ENCODE data around the gene CBX2. TPM values are rescaled to one million over a fixed set of nuclear protein-coding genes. Genes with fewer than 3 reads are reported as not detected.

The CBX2 gene
- total RNA-seq, 1 donor from 2014 or later: 5.7 TPM

- peaks cover 49 to 52% (median 50%) of the 10 kb centered on the region in 3 donors for H3K27me3 ChIP-seq (ENCODE audit: control insufficient read depth in 3 of 3, insufficient read depth in 3 of 3, low read length in 3 of 3)
- H3K36me3 ChIP-seq (ENCODE audit: control insufficient read depth in 3 of 3, insufficient read depth in 3 of 3, low read length in 3 of 3): no peaks in the 10 kb centered on the region
- no peak overlapping the region for H3K4me3 ChIP-seq (ENCODE audit: low read length in 3 of 3)
- H3K4me1 ChIP-seq (ENCODE audit: control insufficient read depth in 3 of 3, insufficient read depth in 3 of 3, low read length in 3 of 3): peaks cover 2 to 6% (median 5%) of the 10 kb centered on the region in 3 donors
- no peaks in the 10 kb centered on the region for H3K9me3 ChIP-seq (ENCODE audit: control insufficient read depth in 3 of 3, low read length in 3 of 3)
- H3K9ac ChIP-seq (ENCODE audit: low read depth in 1 of 3, low read length in 3 of 3): no peak overlapping the region
- H3K27ac ChIP-seq (ENCODE audit: low read depth, low read length): no peak overlapping the region
Measured at GRCh38 chr17:79819534-79820276, 41.8 kb downstream of the CBX2 start.

GRCh38 chr17:79820959-79821330 lies 43.0 kb downstream of the CBX2 start:
- Histone ChIP-seq H3K9ac (ENCODE audit: low read depth in 1 of 3, low read length in 3 of 3) (no peak overlapping the region), H3K27me3 (ENCODE audit: control insufficient read depth in 3 of 3, insufficient read depth in 3 of 3, low read length in 3 of 3) (peaks cover 41 to 49% (median 46%) of the 10 kb centered on the region in 3 donors), H3K4me3 (ENCODE audit: low read length in 3 of 3) (no peak overlapping the region), H3K36me3 (ENCODE audit: control insufficient read depth in 3 of 3, insufficient read depth in 3 of 3, low read length in 3 of 3) (no peaks in the 10 kb centered on the region), H3K4me1 (ENCODE audit: control insufficient read depth in 3 of 3, insufficient read depth in 3 of 3, low read length in 3 of 3) (no peaks in the 10 kb centered on the region), H3K9me3 (ENCODE audit: control insufficient read depth in 3 of 3, low read length in 3 of 3) (no peaks in the 10 kb centered on the region), H3K27ac (ENCODE audit: low read depth, low read length) (no peak overlapping the region)

GRCh38 chr17:79821331-79822095 lies 43.6 kb downstream of the CBX2 start:
- H3K4me1 ChIP-seq (ENCODE audit: control insufficient read depth in 3 of 3, insufficient read depth in 3 of 3, low read length in 3 of 3): no peaks in the 10 kb centered on the region
- no peak overlapping the region for H3K4me3 ChIP-seq (ENCODE audit: low read length in 3 of 3)
- H3K9ac ChIP-seq (ENCODE audit: low read depth in 1 of 3, low read length in 3 of 3): no peak overlapping the region
- H3K9me3 ChIP-seq (ENCODE audit: control insufficient read depth in 3 of 3, low read length in 3 of 3): no peaks in the 10 kb centered on the region
- peaks cover 39 to 49% (median 44%) of the 10 kb centered on the region in 3 donors for H3K27me3 ChIP-seq (ENCODE audit: control insufficient read depth in 3 of 3, insufficient read depth in 3 of 3, low read length in 3 of 3)
- no peaks in the 10 kb centered on the region for H3K36me3 ChIP-seq (ENCODE audit: control insufficient read depth in 3 of 3, insufficient read depth in 3 of 3, low read length in 3 of 3)
- no peak overlapping the region for H3K27ac ChIP-seq (ENCODE audit: low read depth, low read length)

GRCh38 chr17:79822583-79823124 lies 44.7 kb downstream of the CBX2 start:
- Histone ChIP-seq H3K4me1 (ENCODE audit: control insufficient read depth in 3 of 3, insufficient read depth in 3 of 3, low read length in 3 of 3) (no peaks in the 10 kb centered on the region), H3K27me3 (ENCODE audit: control insufficient read depth in 3 of 3, insufficient read depth in 3 of 3, low read length in 3 of 3) (peaks cover 38 to 46% (median 44%) of the 10 kb centered on the region in 3 donors), H3K36me3 (ENCODE audit: control insufficient read depth in 3 of 3, insufficient read depth in 3 of 3, low read length in 3 of 3) (no peaks in the 10 kb centered on the region), H3K4me3 (ENCODE audit: low read length in 3 of 3) (no peak overlapping the region), H3K9me3 (ENCODE audit: control insufficient read depth in 3 of 3, low read length in 3 of 3) (no peaks in the 10 kb centered on the region), H3K9ac (ENCODE audit: low read depth in 1 of 3, low read length in 3 of 3) (no peak overlapping the region), H3K27ac (ENCODE audit: low read depth, low read length) (no peak overlapping the region)

GRCh38 chr17:79824234-79824633 lies 46.3 kb downstream of the CBX2 start:
- H3K9me3 ChIP-seq (ENCODE audit: control insufficient read depth in 3 of 3, low read length in 3 of 3): no peaks in the 10 kb centered on the region
- H3K4me1 ChIP-seq (ENCODE audit: control insufficient read depth in 3 of 3, insufficient read depth in 3 of 3, low read length in 3 of 3): peaks cover 0 to 2% (median 0%) of the 10 kb centered on the region in 3 donors
- H3K27ac ChIP-seq (ENCODE audit: low read depth, low read length): no peak overlapping the region
- no peak overlapping the region for H3K9ac ChIP-seq (ENCODE audit: low read depth in 1 of 3, low read length in 3 of 3)
- no peaks in the 10 kb centered on the region for H3K36me3 ChIP-seq (ENCODE audit: control insufficient read depth in 3 of 3, insufficient read depth in 3 of 3, low read length in 3 of 3)
- no peak overlapping the region for H3K4me3 ChIP-seq (ENCODE audit: low read length in 3 of 3)
- H3K27me3 ChIP-seq (ENCODE audit: control insufficient read depth in 3 of 3, insufficient read depth in 3 of 3, low read length in 3 of 3): peaks cover 29 to 36% (median 31%) of the 10 kb centered on the region in 3 donors

GRCh38 chr17:79824893-79825579 lies 47.1 kb downstream of the CBX2 start:
- H3K36me3 ChIP-seq (ENCODE audit: control insufficient read depth in 3 of 3, insufficient read depth in 3 of 3, low read length in 3 of 3): no peaks in the 10 kb centered on the region
- H3K4me3 ChIP-seq (ENCODE audit: low read length in 3 of 3): no peak overlapping the region
- no peaks in the 10 kb centered on the region for H3K9me3 ChIP-seq (ENCODE audit: control insufficient read depth in 3 of 3, low read length in 3 of 3)
- peaks cover 26 to 28% (median 28%) of the 10 kb centered on the region in 3 donors for H3K27me3 ChIP-seq (ENCODE audit: control insufficient read depth in 3 of 3, insufficient read depth in 3 of 3, low read length in 3 of 3)
- H3K9ac ChIP-seq (ENCODE audit: low read depth in 1 of 3, low read length in 3 of 3): no peak overlapping the region
- peaks cover 0 to 2% (median 0%) of the 10 kb centered on the region in 3 donors for H3K4me1 ChIP-seq (ENCODE audit: control insufficient read depth in 3 of 3, insufficient read depth in 3 of 3, low read length in 3 of 3)
- H3K27ac ChIP-seq (ENCODE audit: low read depth, low read length): no peak overlapping the region

- Histone ChIP-seq H3K27ac (ENCODE audit: low read depth, low read length) (no peak overlapping the region), H3K9me3 (ENCODE audit: control insufficient read depth in 3 of 3, low read length in 3 of 3) (no peaks in the 10 kb centered on the region), H3K4me3 (ENCODE audit: low read length in 3 of 3) (no peak overlapping the region), H3K27me3 (ENCODE audit: control insufficient read depth in 3 of 3, insufficient read depth in 3 of 3, low read length in 3 of 3) (peaks cover 21 to 28% (median 28%) of the 10 kb centered on the region in 3 donors), H3K36me3 (ENCODE audit: control insufficient read depth in 3 of 3, insufficient read depth in 3 of 3, low read length in 3 of 3) (no peaks in the 10 kb centered on the region), H3K9ac (ENCODE audit: low read depth in 1 of 3, low read length in 3 of 3) (no peak overlapping the region), H3K4me1 (ENCODE audit: control insufficient read depth in 3 of 3, insufficient read depth in 3 of 3, low read length in 3 of 3) (peaks cover 0 to 2% (median 0%) of the 10 kb centered on the region in 3 donors)
Measured at GRCh38 chr17:79825580-79825921, 47.6 kb downstream of the CBX2 start.

- H3K27ac ChIP-seq (ENCODE audit: low read depth, low read length): no peak overlapping the region
- H3K9ac ChIP-seq (ENCODE audit: low read depth in 1 of 3, low read length in 3 of 3): no peak overlapping the region
- H3K27me3 ChIP-seq (ENCODE audit: control insufficient read depth in 3 of 3, insufficient read depth in 3 of 3, low read length in 3 of 3): peaks cover 20 to 28% (median 27%) of the 10 kb centered on the region in 3 donors
- no peak overlapping the region for H3K4me3 ChIP-seq (ENCODE audit: low read length in 3 of 3)
- no peaks in the 10 kb centered on the region for H3K36me3 ChIP-seq (ENCODE audit: control insufficient read depth in 3 of 3, insufficient read depth in 3 of 3, low read length in 3 of 3)
- peaks cover under 1 to 2% (median 2%) of the 10 kb centered on the region in 3 donors for H3K4me1 ChIP-seq (ENCODE audit: control insufficient read depth in 3 of 3, insufficient read depth in 3 of 3, low read length in 3 of 3)
- no peaks in the 10 kb centered on the region for H3K9me3 ChIP-seq (ENCODE audit: control insufficient read depth in 3 of 3, low read length in 3 of 3)
Measured at GRCh38 chr17:79826204-79826680, 48.3 kb downstream of the CBX2 start.

- Histone ChIP-seq H3K4me3 (ENCODE audit: low read length in 3 of 3) (no peak overlapping the region), H3K27me3 (ENCODE audit: control insufficient read depth in 3 of 3, insufficient read depth in 3 of 3, low read length in 3 of 3) (peaks cover 20 to 28% (median 24%) of the 10 kb centered on the region in 3 donors), H3K27ac (ENCODE audit: low read depth, low read length) (no peak overlapping the region), H3K9me3 (ENCODE audit: control insufficient read depth in 3 of 3, low read length in 3 of 3) (no peaks in the 10 kb centered on the region), H3K9ac (ENCODE audit: low read depth in 1 of 3, low read length in 3 of 3) (no peak overlapping the region), H3K36me3 (ENCODE audit: control insufficient read depth in 3 of 3, insufficient read depth in 3 of 3, low read length in 3 of 3) (no peaks in the 10 kb centered on the region), H3K4me1 (ENCODE audit: control insufficient read depth in 3 of 3, insufficient read depth in 3 of 3, low read length in 3 of 3) (peaks cover 5 to 8% (median 5%) of the 10 kb centered on the region in 3 donors)
Measured at GRCh38 chr17:79826841-79827578, 49.1 kb downstream of the CBX2 start.

Data from skeletal muscle tissue (tissue), 4 donors.